GM12878 (cell line): ENCODE results near the gene COIL. TPM values are rescaled to one million over a fixed set of nuclear protein-coding genes. Genes with fewer than 3 reads are reported as not detected.

Experiments
- ATAC-seq: fragments of 200-7000 bp; cut with Tn5 transposase; 3 replicates; pipeline ENCODE4 v1.9.1; 2020; ENCODE audit warnings: mild to moderate bottlenecking, moderate library complexity
- BruUV-seq: library from RNA; stranded (reverse); fragments of 400-500 nt; replicated peaks from 2 replicates; lab custom pipeline; 2021; lab: Mats Ljungman, UMichigan
- CTCF ChIA-PET: fragments of 300-600 bp; sonication (Branson Sonifier 250); formaldehyde crosslinking; extraction: SDS; loops from one replicate; lab custom pipeline; 2021; ENCODE audit warnings: inconsistent platforms; lab: Yijun Ruan, JAX
- POLR2A ChIA-PET: fragments of 350-600 bp; formaldehyde crosslinking; extraction: SDS; loops from one replicate; lab custom pipeline; 2021; ENCODE audit warnings: inconsistent platforms; lab: Charles Lee
- RAD21 ChIA-PET: fragments of 300-600 bp; sonication (Branson Sonifier 250); formaldehyde crosslinking; loops from one replicate; lab custom pipeline; 2023; ENCODE audit warnings: antibody characterized with exemption; ENCODE audit not compliant: unreplicated experiment; lab: Charles Lee
- SMC1A ChIA-PET: fragments of 300-600 bp; sonication (Branson Sonifier 250); formaldehyde crosslinking; loops from one replicate; lab custom pipeline; 2023; ENCODE audit not compliant: unreplicated experiment, uncharacterized antibody; lab: Charles Lee
- DNase-seq: peaks from one replicate; pipeline ENCODE4 v3.0.0-alpha.2; 2011; ENCODE audit warnings: low read depth, low spot score
- FAIRE-seq: peaks from 3 replicates; lab custom pipeline; 2011; peaks lifted over from hg19 to GRCh38; lab: Jason Lieb, UNC
- H2AFZ ChIP-seq: 2 replicates; pipeline ENCODE4 v1.6.0; 2011; ENCODE audit warnings: low read depth, low read length, control low read depth; ENCODE audit not compliant: control insufficient read depth
- H3K27ac ChIP-seq: 2 replicates; pipeline ENCODE4 v1.5.1; 2011; ENCODE audit warnings: control low read depth; ENCODE audit not compliant: control insufficient read depth, insufficient read depth
- H3K27me3 ChIP-seq, 2 experiments: replicated peaks in 1 of 2; 2 replicates each; pipeline versions ENCODE4 v1.6.0 to v1.6.1; 2011; ENCODE audit warnings: low read length in 1 of 2; ENCODE audit not compliant: control insufficient read depth in 2 of 2, insufficient read depth in 2 of 2
- H3K36me3 ChIP-seq, 2 experiments: 2 replicates each; pipeline ENCODE4 v1.5.1; 2011; ENCODE audit warnings: low read length in 1 of 2; ENCODE audit not compliant: control insufficient read depth in 2 of 2, insufficient read depth in 2 of 2
- H3K4me1 ChIP-seq: 2 replicates; pipeline ENCODE4 v1.6.1; 2011; ENCODE audit warnings: mild to moderate bottlenecking, low read length, moderate library complexity, mixed read lengths; ENCODE audit not compliant: control insufficient read depth, insufficient read depth
- H3K4me2 ChIP-seq: 2 replicates; pipeline ENCODE4 v1.6.0; 2011; ENCODE audit warnings: control low read depth; ENCODE audit not compliant: control insufficient read depth, insufficient read depth
- H3K4me3 ChIP-seq: fragments of 200-600 bp; sonication (generic); 2 replicates; pipeline ENCODE4 v1.5.1; 2016
- H3K79me2 ChIP-seq: 2 replicates; pipeline ENCODE4 v1.6.0; 2011; ENCODE audit warnings: low read length; ENCODE audit not compliant: control insufficient read depth, insufficient read depth
- H3K9ac ChIP-seq: 2 replicates; pipeline ENCODE4 v1.8.0; 2011; ENCODE audit warnings: low read length, control low read depth, mixed read lengths; ENCODE audit not compliant: control insufficient read depth, insufficient read depth
- H3K9me3 ChIP-seq: replicated peaks from 3 replicates; pipeline ENCODE4 v1.5.1; 2011; ENCODE audit warnings: mild to moderate bottlenecking, low read length; ENCODE audit not compliant: control insufficient read depth, insufficient read depth
- H4K20me1 ChIP-seq: 2 replicates; pipeline ENCODE4 v1.6.0; 2011; ENCODE audit not compliant: control insufficient read depth, insufficient read depth
- BACH1 ChIP-seq: fragments of 450-650 bp; IDR thresholded peaks from 2 replicates; pipeline ENCODE4 v1.6.1; 2017; ENCODE audit warnings: mild to moderate bottlenecking, borderline replicate concordance
- CBX3 ChIP-seq: fragments of 200-600 bp; sonication (generic); IDR thresholded peaks from 2 replicates; pipeline ENCODE4 v1.6.1; 2016; ENCODE audit warnings: low read depth, borderline replicate concordance
- CHD4 ChIP-seq: fragments of 200-600 bp; sonication (generic); IDR thresholded peaks from 2 replicates; pipeline ENCODE4 v1.6.1; 2016; ENCODE audit warnings: mild to moderate bottlenecking
- EP300 ChIP-seq, 2 experiments: fragments of 150-350 bp in 1 of 2; IDR thresholded peaks; 2 replicates each; pipeline ENCODE4 v1.6.1; 2011 to 2012; ENCODE audit warnings: low read depth in 2 of 2, low read length in 2 of 2, borderline replicate concordance in 1 of 2, improper control_type of control experiment in 1 of 2, inconsistent platforms in 1 of 2; ENCODE audit not compliant: control insufficient read depth in 1 of 2
- KLF5 ChIP-seq: fragments of 450-650 bp; IDR thresholded peaks from 2 replicates; pipeline ENCODE4 v1.6.1; 2014; ENCODE audit warnings: mild to moderate bottlenecking; ENCODE audit not compliant: partially characterized antibody
- NFIC ChIP-seq: IDR thresholded peaks from 2 replicates; pipeline ENCODE4 v1.6.1; 2012; ENCODE audit warnings: low read depth, mild to moderate bottlenecking, inconsistent platforms, low read length, moderate library complexity
- POU2F2 ChIP-seq: IDR thresholded peaks from 3 replicates; pipeline ENCODE4 v1.6.1; 2011; ENCODE audit warnings: low read depth, mild to moderate bottlenecking, low read length, borderline replicate concordance
- SUPT20H ChIP-seq: IDR thresholded peaks from 2 replicates; pipeline ENCODE4 v1.6.1; 2011; ENCODE audit warnings: low read depth, mild to moderate bottlenecking, low read length, moderate library complexity, borderline replicate concordance; ENCODE audit not compliant: control insufficient read depth
- WGBS: methylation state at CpG from one replicate; pipeline ENCODE4 v1.1.6; 2016; ENCODE audit warnings: low lambda C conversion rate; ENCODE audit not compliant: insufficient replicate concordance, insufficient coverage; ENCODE audit errors: missing lambda C conversion rate; 5-methylcytosine and 5-hydroxymethylcytosine counted together
- in situ Hi-C: fragments of 300-500 bp; cut with MboI; formaldehyde crosslinking; loops from 9 replicates; pipeline ENCODE4 v1.14.3; 2018; ENCODE audit warnings: mixed read lengths
- intact Hi-C: fragments of 100-400 bp; cut with micrococcal nuclease; formaldehyde crosslinking; loops from one replicate; pipeline ENCODE4 v1.14.2; 2022; ENCODE audit not compliant: unreplicated experiment
- polyA plus RNA-seq, 11 experiments: library from polyadenylated mRNA; depleted of rRNA in 4 of 11; unstranded in 6 of 11; stranded (reverse) in 5 of 11; fragments of >200 nt; fragmentation: Nextera tagmentation in 4 of 11; fragmentation: Illumina TruSeq in 1 of 11; extraction: Ambion mirVana in 4 of 11; extraction: Trizol in 1 of 11; gene quantifications; 1 replicate in 1 of 11; 2 replicates in 10 of 11; pipeline versions ENCODE4 v1.2.1 to v1.2.3, GENCODE V29; 2011 to 2016; ENCODE audit warnings: inconsistent platforms in 2 of 11, missing spikeins in 2 of 11, low read depth in 1 of 11
- total RNA-seq, 4 experiments: library from RNA; depleted of rRNA in 3 of 4; stranded (reverse); fragments of >200 nt in 3 of 4; fragmentation: Illumina TruSeq in 1 of 4; extraction: Trizol in 1 of 4; gene quantifications; 2 replicates each; pipeline versions ENCODE4 v1.2.1 to v1.2.3, GENCODE V29; 2013 to 2021
- TF ChIP-seq, protein P1 (sequence below): fragments of 450-650 bp; IDR thresholded peaks from 2 replicates; pipeline ENCODE4 v1.6.1; 2016; ENCODE audit warnings: mild to moderate bottlenecking

Gene COIL
- total and polyA plus RNA-seq, 10 of the 15 experiments (the other 5 are each of a cell fraction or from before 2014, with no cell fraction given): 13.7 to 24.3 (median 17.4) TPM

DNA sequence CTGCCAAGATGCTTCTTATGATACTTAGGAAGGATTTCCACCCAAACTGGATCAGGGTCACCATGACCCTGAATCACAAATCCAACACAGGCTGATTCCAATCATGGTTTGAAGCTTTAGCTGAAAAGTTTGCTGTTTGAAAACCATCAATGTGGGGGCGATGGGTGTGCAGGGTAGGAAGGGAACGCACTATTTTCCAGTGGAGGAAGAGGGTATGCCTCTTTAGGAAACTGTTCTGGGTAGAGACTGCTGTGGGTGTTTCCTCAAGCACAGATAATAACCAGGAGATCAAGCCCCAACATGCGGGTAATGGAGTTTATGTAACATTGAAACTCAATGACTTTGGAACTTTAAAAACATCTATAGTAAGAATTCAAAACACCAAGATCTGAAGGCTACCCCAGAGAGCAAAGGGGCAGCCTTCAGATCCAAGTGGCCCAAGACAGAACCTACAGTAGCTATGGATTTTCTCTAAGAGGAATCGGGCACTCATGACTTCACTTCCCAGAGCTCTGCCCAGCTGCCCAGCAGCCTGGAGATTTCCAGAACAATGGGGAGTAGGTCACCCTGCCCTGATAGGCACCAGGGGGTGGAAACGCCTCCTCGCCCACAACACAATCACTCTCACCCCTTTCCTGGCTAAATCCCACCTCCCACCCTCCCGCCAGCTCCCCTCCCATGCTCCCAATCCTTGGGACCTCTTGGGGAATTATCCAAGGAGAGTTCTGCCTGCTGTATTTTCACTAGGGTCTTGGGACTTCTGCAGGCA lies 69.8 kb downstream of the COIL start:
- BruUV-seq: no TSS peak
- POLR2A ChIA-PET: no interaction called here

More for the DNA sequence above, 69.8 kb downstream of the COIL start:
- Histone ChIP-seq H3K79me2 (no peaks in the 10 kb centered on the region; the same call in 1 of the 2 replicates), H3K36me3 (peaks cover 49 to 68% of the 10 kb centered on the region in 2 experiments), H3K9me3 (peaks cover 22% of the 10 kb centered on the region; the same call in 2 of the 3 replicates), H3K4me2 (no peak overlapping the region), H3K27ac (no peak overlapping the region), H3K4me1 (peaks cover 6% of the 10 kb centered on the region), H3K27me3 (no peaks in the 10 kb centered on the region), H4K20me1 (no peaks in the 10 kb centered on the region; the same call in 1 of the 2 replicates), H3K4me3 (no peak overlapping the region), H3K9ac (no peak overlapping the region), H2AFZ (no peak overlapping the region)
- intact Hi-C loops (no loop called here), in situ Hi-C loops (no loop called here)
- CTCF ChIA-PET: interaction anchor here (0.8 to 1.4 kb wide), 2 partner anchors 11 to 20 kb away, joined by 3 to 4 read pairs; no protein-coding TSS in a partner anchor
- DNase-seq (no peak), ATAC-seq (no peak), FAIRE-seq (no peak)
- RAD21 ChIA-PET: no interaction called here
- SMC1A ChIA-PET: interaction anchor here (1.0 to 1.3 kb wide), 3 partner anchors 10 to 40 kb away, joined by 3 to 4 read pairs (median 3); no protein-coding TSS in a partner anchor
- WGBS: 97% methylated on average over 7 of the region's 7 CpGs
- TF ChIP-seq BACH1 (no peak), SUPT20H (no peak), POU2F2 (no peak), CBX3 (no peak), NFIC (no peak), CHD4 (no peak), EP300 (IDR thresholded peaks at IDR 0.05; ENCODE audit: borderline replicate concordance in 1 of 2, control insufficient read depth in 1 of 2, low read depth in 2 of 2, low read length in 2 of 2) (no peak), KLF5 (no peak)
- TF ChIP-seq, protein P1, sequence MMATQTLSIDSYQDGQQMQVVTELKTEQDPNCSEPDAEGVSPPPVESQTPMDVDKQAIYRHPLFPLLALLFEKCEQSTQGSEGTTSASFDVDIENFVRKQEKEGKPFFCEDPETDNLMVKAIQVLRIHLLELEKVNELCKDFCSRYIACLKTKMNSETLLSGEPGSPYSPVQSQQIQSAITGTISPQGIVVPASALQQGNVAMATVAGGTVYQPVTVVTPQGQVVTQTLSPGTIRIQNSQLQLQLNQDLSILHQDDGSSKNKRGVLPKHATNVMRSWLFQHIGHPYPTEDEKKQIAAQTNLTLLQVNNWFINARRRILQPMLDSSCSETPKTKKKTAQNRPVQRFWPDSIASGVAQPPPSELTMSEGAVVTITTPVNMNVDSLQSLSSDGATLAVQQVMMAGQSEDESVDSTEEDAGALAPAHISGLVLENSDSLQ: no peak
